Natural killer cell treated with Interleukin-12 subunit alpha and Interleukin-12 subunit beta and Interleukin-15 and Interleukin-18, amount 100 ng/mL, for 72 hours (primary cell): ENCODE measurements around the gene RSPO4. TPM values are rescaled to one million over a fixed set of nuclear protein-coding genes. Genes with fewer than 3 reads are reported as not detected.

Source experiments
- ATAC-seq, 2 donors: fragments of 150-1000 bp; cut with Tn5 transposase in 1 of 2; sonication (Bioruptor Pico), chemical (Tn5 transposase) in 1 of 2; 2 replicates each; pipeline ENCODE4 v1.10.0; 2021
- DNase-seq: peaks from one replicate; pipeline ENCODE4 v3.0.0; 2022; ENCODE audit warnings: low spot score
- H3K27ac Mint-ChIP-seq, 2 donors: 1 replicate in 1 of 2; 2 replicates in 1 of 2; pipeline ENCODE4 v1.8.0; 2022; ENCODE audit warnings: mixed read lengths in 2 of 2, mild to moderate bottlenecking in 1 of 2, moderate library complexity in 1 of 2
- H3K27me3 Mint-ChIP-seq, 2 donors: 1 replicate in 1 of 2; 2 replicates in 1 of 2; pipeline ENCODE4 v1.8.0; 2022; ENCODE audit warnings: mixed read lengths in 2 of 2
- H3K36me3 Mint-ChIP-seq: one replicate; pipeline ENCODE4 v1.8.0; 2022; ENCODE audit warnings: mixed read lengths
- H3K4me1 Mint-ChIP-seq, 2 donors: 1 replicate in 1 of 2; 2 replicates in 1 of 2; pipeline ENCODE4 v1.8.0; 2022; ENCODE audit warnings: low read depth in 2 of 2, mixed read lengths in 2 of 2, mild to moderate bottlenecking in 1 of 2
- H3K4me3 Mint-ChIP-seq: one replicate; pipeline ENCODE4 v1.8.0; 2022; ENCODE audit warnings: mixed read lengths
- H3K9me3 Mint-ChIP-seq: 2 replicates; pipeline ENCODE4 v1.8.0; 2022; ENCODE audit warnings: mixed read lengths
- total RNA-seq, 2 donors: library from RNA; stranded (reverse); gene quantifications; one replicate each; pipeline ENCODE4 v1.2.3, GENCODE V29; 2022

Gene RSPO4
- total RNA-seq, 2 donors from 2014 or later = 0.19 TPM; not detected in 1

DNA sequence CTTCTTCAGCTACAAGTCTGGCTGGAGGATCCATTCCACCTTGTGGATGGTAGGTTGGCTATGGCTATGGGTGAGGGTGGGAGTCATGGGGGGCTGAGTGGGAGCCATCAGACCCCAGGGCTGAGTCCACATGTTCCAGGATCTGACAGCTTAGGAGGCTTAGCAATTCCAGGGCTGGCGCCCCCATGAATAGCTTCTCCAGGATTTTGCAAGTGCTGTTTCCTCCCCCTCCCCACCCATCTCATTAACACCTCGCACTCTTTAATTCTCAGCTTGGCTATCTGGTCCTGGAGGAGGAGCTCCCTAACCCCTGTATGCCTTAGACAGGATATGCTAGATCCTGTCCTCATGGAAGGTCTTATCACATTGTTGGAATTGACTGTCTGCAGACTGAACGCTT, 47.0 kb downstream of the RSPO4 start:
- ATAC-seq = no peak
- Mint-ChIP-seq H3K36me3 (no peaks in the 10 kb centered on the region), H3K27ac (no peak overlapping the region), H3K4me3 (no peak overlapping the region), H3K4me1 (peaks cover 0 to 9% of the 10 kb centered on the region in 2 donors), H3K27me3 (peaks cover 26 to 40% of the 10 kb centered on the region in 2 donors), H3K9me3 (no peaks in the 10 kb centered on the region)
- DNase-seq = no peak

DNA sequence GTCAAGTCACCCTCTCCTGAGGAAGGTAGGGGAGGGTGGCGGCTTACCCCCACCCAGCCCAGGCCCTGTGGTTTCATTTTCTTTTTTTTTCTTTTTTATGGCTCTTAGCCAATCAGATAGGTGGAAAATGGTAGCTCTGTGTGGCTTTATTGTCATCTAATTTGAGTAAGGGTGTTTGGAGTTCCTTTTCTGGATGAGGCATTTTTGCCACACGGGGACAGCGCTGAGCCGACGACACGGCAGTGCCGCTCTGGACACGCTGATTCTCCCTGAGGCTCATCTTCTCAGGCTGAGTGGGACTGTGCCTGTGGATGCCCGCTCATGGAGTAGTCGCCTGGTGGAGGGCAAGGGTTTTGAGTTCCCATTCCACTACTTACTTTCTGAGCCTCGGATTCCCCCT, 48.4 kb downstream of the RSPO4 start:
- Mint-ChIP-seq H3K4me1 (no peaks in the 10 kb centered on the region), H3K27me3 (peaks cover 35 to 53% of the 10 kb centered on the region in 2 donors), H3K9me3 (no peaks in the 10 kb centered on the region), H3K36me3 (no peaks in the 10 kb centered on the region), H3K4me3 (no peak overlapping the region), H3K27ac (no peak overlapping the region)
- DNase-seq (no peak), ATAC-seq (no peak)

- DNase-seq = no peak
- no peak for ATAC-seq
- Mint-ChIP-seq H3K9me3 (no peaks in the 10 kb centered on the region), H3K4me3 (no peak overlapping the region), H3K27ac (no peak overlapping the region), H3K4me1 (no peaks in the 10 kb centered on the region), H3K27me3 (peaks cover 43 to 54% of the 10 kb centered on the region in 2 donors), H3K36me3 (no peaks in the 10 kb centered on the region)
Observed at GRCh38 chr20:952196-952795, 49.8 kb downstream of the RSPO4 start.

DNA sequence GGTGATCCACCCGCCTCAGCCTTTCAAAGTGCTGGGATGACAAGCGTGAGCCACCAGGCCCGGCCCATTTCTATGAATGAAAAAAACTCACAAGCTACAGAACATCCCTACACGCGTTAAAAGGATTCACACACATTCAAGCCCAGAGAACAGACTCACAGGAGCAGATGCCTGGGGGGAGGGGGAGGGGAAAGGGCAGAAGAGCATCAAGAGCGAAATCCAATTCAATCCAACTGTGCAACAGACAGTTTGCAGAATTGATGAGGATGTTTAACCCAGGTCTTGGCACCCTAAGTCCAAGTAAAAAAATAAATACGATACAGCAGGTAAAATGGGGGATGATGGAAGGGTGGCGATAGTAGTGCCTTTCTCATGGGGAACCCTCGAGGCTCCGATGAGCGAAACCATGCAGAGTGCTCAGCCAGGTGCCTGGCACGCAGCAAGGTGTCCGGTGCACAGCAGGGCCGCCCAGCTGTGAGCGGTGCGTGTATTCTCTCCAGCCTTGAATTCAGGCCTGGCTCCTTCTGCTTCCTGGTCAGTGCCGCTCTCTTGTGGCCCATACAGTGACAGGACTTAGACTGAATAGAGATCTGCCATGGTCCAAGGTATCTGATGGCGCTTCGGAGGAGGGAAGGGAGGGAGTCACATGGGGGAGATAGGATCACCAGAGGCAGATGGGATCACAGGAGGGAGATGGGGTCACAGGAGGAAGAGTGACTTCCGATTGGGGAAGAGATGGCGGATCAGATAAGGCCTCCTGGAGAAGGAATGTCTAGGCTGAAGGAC, 50.5 kb downstream of the RSPO4 start:
- H3K27ac Mint-ChIP-seq = no peak overlapping the region
- peaks cover 43 to 55% of the 10 kb centered on the region in 2 donors for H3K27me3 Mint-ChIP-seq
- H3K4me3 Mint-ChIP-seq = no peak overlapping the region
- H3K9me3 Mint-ChIP-seq = no peaks in the 10 kb centered on the region
- no peaks in the 10 kb centered on the region for H3K4me1 Mint-ChIP-seq
- no peak for ATAC-seq
- H3K36me3 Mint-ChIP-seq = no peaks in the 10 kb centered on the region
- no peak for DNase-seq

DNA sequence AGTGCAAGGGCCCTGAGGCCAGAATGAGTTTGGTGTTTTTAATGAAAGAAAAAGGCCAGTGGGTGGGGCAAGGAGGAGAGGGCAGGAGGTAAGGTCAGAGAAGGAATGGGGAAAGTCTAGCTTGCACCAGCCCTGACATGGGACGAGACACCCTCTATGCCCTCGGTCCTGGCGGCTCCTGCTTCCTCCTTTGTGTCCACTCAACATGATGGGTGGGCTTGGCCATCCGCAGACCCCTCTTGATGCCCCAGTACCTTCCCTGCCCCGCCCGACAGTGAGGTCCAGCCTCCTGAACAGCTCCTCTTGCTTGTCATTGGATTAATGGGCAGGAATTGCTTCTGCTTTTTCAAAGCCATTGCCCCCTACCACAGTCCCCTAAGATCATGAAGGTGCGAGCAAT, 52.4 kb downstream of the RSPO4 start:
- Mint-ChIP-seq H3K27me3 (peaks cover 34 to 50% of the 10 kb centered on the region in 2 donors), H3K4me3 (no peak overlapping the region)
- no peak for ATAC-seq

DNA sequence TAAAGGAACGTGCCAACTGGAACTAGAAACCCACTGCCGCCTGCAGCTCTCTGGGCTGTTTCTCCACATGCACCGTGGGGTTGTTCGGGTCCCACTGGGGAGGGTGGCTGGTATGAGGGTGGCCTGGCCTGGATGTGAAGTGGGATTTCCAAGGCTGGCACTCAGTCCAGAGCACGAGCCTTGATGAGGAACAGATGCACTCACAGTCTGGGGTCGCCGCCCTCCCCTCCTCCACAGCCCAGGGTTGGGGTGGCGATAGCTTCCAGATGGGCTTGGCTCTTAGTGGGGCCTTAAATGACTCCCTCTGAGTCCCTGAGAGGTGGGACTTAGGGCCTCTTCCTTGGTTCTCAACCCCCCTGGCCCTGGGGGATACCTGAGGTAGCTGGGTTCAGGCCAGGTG, 55.3 kb downstream of the RSPO4 start:
- Mint-ChIP-seq H3K27me3 (peaks cover 27 to 45% of the 10 kb centered on the region in 2 donors), H3K9me3 (no peaks in the 10 kb centered on the region), H3K27ac (no peak overlapping the region), H3K4me1 (no peaks in the 10 kb centered on the region), H3K4me3 (no peak overlapping the region), H3K36me3 (no peaks in the 10 kb centered on the region)
- ATAC-seq (peak in 1 of 2 donors; percentile 32), DNase-seq (no peak)

More for the DNA sequence above, 52.4 kb downstream of the RSPO4 start:
- DNase-seq = no peak
- Mint-ChIP-seq H3K27ac (no peak overlapping the region), H3K36me3 (no peaks in the 10 kb centered on the region), H3K4me1 (no peaks in the 10 kb centered on the region), H3K9me3 (no peaks in the 10 kb centered on the region)

DNA sequence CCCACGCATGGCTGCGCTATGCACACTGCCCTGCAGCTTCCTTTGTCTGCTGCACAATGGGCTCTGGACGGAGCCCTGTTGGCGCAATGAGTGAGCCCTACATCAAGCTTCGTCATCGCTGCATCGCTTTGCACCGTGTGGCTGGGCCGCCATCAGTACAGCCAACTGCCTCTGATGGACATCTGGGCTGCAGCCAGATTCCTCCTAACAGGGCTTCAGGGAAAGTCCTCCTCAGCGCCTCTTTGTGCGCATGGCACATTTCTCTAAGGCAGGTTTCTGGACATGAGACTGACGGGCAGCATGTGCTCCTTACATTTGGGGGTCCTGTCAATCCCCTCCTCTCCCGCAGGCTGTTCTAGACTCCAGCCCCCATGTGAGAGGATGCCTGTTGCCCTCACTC, 56.3 kb downstream of the RSPO4 start:
- ATAC-seq = no peak
- no peak for DNase-seq
- peaks cover 26 to 46% of the 10 kb centered on the region in 2 donors for H3K27me3 Mint-ChIP-seq
- no peaks in the 10 kb centered on the region for H3K36me3 Mint-ChIP-seq
- H3K4me3 Mint-ChIP-seq = no peak overlapping the region
- H3K4me1 Mint-ChIP-seq = no peaks in the 10 kb centered on the region
- H3K27ac Mint-ChIP-seq = no peak overlapping the region
- H3K9me3 Mint-ChIP-seq = no peaks in the 10 kb centered on the region

DNA sequence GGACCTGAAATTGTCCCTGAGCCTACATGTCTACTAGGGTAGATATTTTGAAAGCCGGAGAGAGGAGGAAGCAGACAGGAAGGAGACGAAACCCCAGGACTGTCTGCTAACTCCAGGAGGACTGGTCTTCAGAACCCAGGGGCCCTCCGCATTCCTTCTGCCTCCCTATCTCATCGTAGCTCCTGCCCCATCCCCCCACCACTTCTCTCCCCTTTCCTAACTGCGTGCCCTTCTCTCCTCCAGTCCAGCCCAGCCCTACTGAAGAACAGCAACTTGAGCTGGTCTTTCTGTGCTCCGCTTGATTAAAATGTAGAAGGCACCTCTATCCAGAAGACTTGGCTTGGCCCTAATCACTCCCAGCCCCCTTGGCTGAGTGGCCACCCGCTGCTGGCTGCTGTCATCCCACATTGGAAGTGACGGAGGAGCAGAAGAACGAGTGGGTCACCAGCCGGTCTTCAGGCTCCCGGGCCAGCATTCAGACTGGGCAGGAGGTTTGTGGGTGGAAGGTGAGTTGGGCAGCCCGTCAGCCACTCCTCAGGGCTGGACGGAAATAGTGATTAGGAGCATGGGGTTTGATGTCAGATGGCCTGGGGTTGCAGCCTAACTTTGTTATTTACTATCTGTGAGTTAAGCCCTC, 57.2 kb downstream of the RSPO4 start:
- Mint-ChIP-seq H3K27me3 (peaks cover 25 to 45% of the 10 kb centered on the region in 2 donors), H3K4me3 (no peak overlapping the region), H3K9me3 (no peaks in the 10 kb centered on the region), H3K36me3 (no peaks in the 10 kb centered on the region), H3K27ac (no peak overlapping the region), H3K4me1 (no peaks in the 10 kb centered on the region)
- no peak for DNase-seq
- ATAC-seq = no peak

DNA sequence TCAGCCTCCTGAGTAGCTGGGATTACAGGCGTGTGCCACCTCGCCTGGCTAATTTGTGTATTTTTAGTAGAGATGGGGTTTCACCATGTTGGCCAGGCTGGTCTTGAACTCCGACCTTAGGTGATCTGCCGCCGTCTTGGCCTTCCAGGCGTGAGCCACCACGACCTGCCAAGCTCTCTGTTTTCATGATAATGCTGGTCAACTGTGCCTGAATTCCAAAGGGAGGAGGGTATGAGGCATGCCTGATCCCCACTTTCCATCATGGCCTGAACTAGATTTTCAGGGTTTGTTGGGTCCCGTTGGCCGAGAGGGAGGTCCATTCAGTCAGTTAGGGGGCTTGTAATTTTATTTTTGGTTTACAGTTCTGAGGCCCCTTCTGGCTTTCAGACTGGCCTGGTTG, 58.0 kb downstream of the RSPO4 start:
- no peak overlapping the region for H3K27ac Mint-ChIP-seq
- no peak overlapping the region for H3K4me3 Mint-ChIP-seq
- peaks cover 23 to 39% of the 10 kb centered on the region in 2 donors for H3K27me3 Mint-ChIP-seq
- ATAC-seq = no peak
- no peaks in the 10 kb centered on the region for H3K36me3 Mint-ChIP-seq
- no peaks in the 10 kb centered on the region for H3K9me3 Mint-ChIP-seq
- DNase-seq = no peak
- no peaks in the 10 kb centered on the region for H3K4me1 Mint-ChIP-seq

GRCh38 chr20:942611-943010, 59.5 kb downstream of the RSPO4 start:
- DNase-seq = no peak
- Mint-ChIP-seq H3K4me1 (no peaks in the 10 kb centered on the region), H3K27ac (no peak overlapping the region), H3K27me3 (peaks cover 12 to 23% of the 10 kb centered on the region in 2 donors), H3K4me3 (no peak overlapping the region), H3K36me3 (no peaks in the 10 kb centered on the region), H3K9me3 (no peaks in the 10 kb centered on the region)
- no peak for ATAC-seq

- no peak overlapping the region for H3K27ac Mint-ChIP-seq
- DNase-seq (no peak), ATAC-seq (no peak)
- no peak overlapping the region for H3K4me3 Mint-ChIP-seq
- no peaks in the 10 kb centered on the region for H3K36me3 Mint-ChIP-seq
- H3K9me3 Mint-ChIP-seq = no peaks in the 10 kb centered on the region
- H3K4me1 Mint-ChIP-seq = no peaks in the 10 kb centered on the region
- H3K27me3 Mint-ChIP-seq = peaks cover 9 to 13% of the 10 kb centered on the region in 2 donors
Observed at GRCh38 chr20:940926-941325, 61.2 kb downstream of the RSPO4 start.

DNA sequence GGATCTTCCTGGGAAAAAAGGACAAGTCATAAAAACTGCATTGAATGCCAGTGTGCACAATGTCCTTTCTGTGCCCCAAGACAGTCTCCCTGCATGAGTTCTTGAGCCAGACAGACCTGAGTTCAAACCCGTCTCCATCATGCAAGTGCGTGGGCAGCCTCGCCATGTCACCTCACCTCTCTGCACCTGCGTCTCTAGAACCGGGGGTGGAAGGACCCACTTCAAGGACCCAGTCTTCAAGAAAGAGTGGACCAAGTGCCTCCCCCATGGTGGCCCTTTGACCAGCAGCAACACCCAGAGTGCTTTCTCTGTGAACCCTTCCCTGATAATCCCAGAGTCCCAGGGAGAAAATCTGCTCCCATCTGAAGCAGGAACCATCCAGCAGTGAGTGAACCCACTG, 62.5 kb downstream of the RSPO4 start:
- Mint-ChIP-seq H3K36me3 (no peaks in the 10 kb centered on the region), H3K27me3 (peaks cover 9 to 12% of the 10 kb centered on the region in 2 donors), H3K27ac (no peak overlapping the region), H3K9me3 (no peaks in the 10 kb centered on the region), H3K4me1 (no peaks in the 10 kb centered on the region), H3K4me3 (no peak overlapping the region)
- ATAC-seq (no peak), DNase-seq (no peak)

DNA sequence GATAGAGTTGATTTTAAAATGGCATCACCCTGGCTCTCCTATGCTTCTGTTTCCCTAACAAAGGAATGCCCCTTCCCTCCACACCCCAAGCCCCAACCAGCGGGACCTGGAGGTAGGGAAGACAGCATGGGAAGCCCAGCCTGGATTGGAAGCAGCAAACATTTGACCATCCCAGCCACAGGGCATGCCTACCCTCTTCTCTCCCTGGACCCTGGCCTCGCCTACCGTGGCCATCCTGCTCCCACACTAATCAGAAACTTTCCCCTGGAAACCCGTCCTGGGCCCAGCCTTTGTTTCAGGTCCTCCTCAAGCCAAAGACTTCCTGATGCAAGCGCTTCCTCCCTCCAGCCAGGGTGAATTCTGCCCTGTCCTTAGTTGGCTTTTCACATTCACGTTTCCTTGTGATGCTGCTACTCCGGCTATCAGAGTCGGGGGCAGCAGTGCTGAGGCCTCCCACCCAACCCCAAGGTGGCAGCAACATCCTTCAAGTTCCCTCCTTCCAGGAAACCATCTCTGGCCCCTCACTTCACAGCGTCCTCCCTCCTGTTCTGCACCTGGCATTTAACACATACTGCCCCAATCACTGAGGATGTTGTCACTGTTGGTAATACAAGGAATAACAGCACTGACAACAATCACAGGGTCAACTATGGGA, 67.8 kb downstream of the RSPO4 start:
- no peak overlapping the region for H3K4me3 Mint-ChIP-seq
- H3K4me1 Mint-ChIP-seq = no peaks in the 10 kb centered on the region
- H3K27ac Mint-ChIP-seq = peak overlapping the region in 1 of 2 donors; percentile 31
- no peaks in the 10 kb centered on the region for H3K9me3 Mint-ChIP-seq
- H3K27me3 Mint-ChIP-seq = peaks cover 3 to 6% of the 10 kb centered on the region in 2 donors
- H3K36me3 Mint-ChIP-seq = peaks cover 9% of the 10 kb centered on the region
- ATAC-seq (no peak), DNase-seq (no peak)

GRCh38 chr20:933029-933428, 69.1 kb downstream of the RSPO4 start:
- H3K4me1 Mint-ChIP-seq = no peaks in the 10 kb centered on the region
- no peak for DNase-seq
- no peaks in the 10 kb centered on the region for H3K9me3 Mint-ChIP-seq
- H3K4me3 Mint-ChIP-seq = no peak overlapping the region
- peaks cover 4 to 8% of the 10 kb centered on the region in 2 donors for H3K27me3 Mint-ChIP-seq
- peaks cover 9% of the 10 kb centered on the region for H3K36me3 Mint-ChIP-seq
- no peak overlapping the region for H3K27ac Mint-ChIP-seq
- no peak for ATAC-seq
